PC-9 (cell line): ENCODE data around the gene KRTAP4-7. TPM values are rescaled to one million over a fixed set of nuclear protein-coding genes. Genes with fewer than 3 reads are reported as not detected.
"Not testable (repeated sequence)": the region's sequence is repeated elsewhere in the genome, so short reads cannot be mapped to it uniquely, and the experiment has no call there.

Experiments used
- BruUV-seq: library from RNA; stranded (reverse); fragments of 400-500 nt; replicated peaks from 2 replicates; lab custom pipeline; 2021; lab: Mats Ljungman, UMichigan
- CTCF ChIA-PET: fragments of 300-600 bp; sonication (Branson Sonifier 250); formaldehyde crosslinking; loops from one replicate; lab custom pipeline; 2022; ENCODE audit warnings: antibody characterized with exemption; lab: Charles Lee
- POLR2A ChIA-PET: fragments of 300-600 bp; sonication (Branson Sonifier 250); formaldehyde crosslinking; loops from one replicate; lab custom pipeline; 2022; ENCODE audit warnings: antibody characterized with exemption; ENCODE audit not compliant: unreplicated experiment; lab: Charles Lee
- DNase-seq, 2 experiments: peaks; one replicate each; pipeline versions ENCODE4 v3.0.0 to v3.0.0-alpha.2; 2015 to 2022; ENCODE audit warnings: mixed read lengths in 1 of 2
- H2AFZ ChIP-seq: fragments of 200-600 bp; sonication (generic); 2 replicates; pipeline ENCODE4 v1.8.1; 2017; ENCODE audit warnings: antibody characterized with exemption
- H3F3A ChIP-seq: fragments of 200-600 bp; sonication (generic); 2 replicates; pipeline ENCODE4 v1.8.1; 2017; ENCODE audit warnings: antibody characterized with exemption, mild to moderate bottlenecking, low read depth; ENCODE audit not compliant: insufficient read depth
- H3K27ac ChIP-seq: fragments of 200-600 bp; sonication (generic); 2 replicates; pipeline ENCODE4 v1.6.1; 2016; ENCODE audit warnings: mixed run types
- H3K27me3 ChIP-seq: fragments of 200-600 bp; sonication (generic); 2 replicates; pipeline ENCODE4 v1.6.1; 2016; ENCODE audit warnings: low read depth, mixed run types; ENCODE audit not compliant: insufficient read depth
- H3K36me3 ChIP-seq: fragments of 200-600 bp; sonication (generic); 2 replicates; pipeline ENCODE4 v1.6.1; 2016; ENCODE audit warnings: low read depth, mixed run types
- H3K4me1 ChIP-seq: fragments of 200-600 bp; sonication (generic); replicated peaks from 2 replicates; pipeline ENCODE4 v1.6.1; 2016; ENCODE audit warnings: mixed run types; ENCODE audit not compliant: insufficient read depth
- H3K4me2 ChIP-seq: fragments of 200-600 bp; sonication (generic); 2 replicates; pipeline ENCODE4 v1.6.1; 2017; ENCODE audit warnings: mixed run types
- H3K4me3 ChIP-seq: fragments of 200-600 bp; sonication (generic); 2 replicates; pipeline ENCODE4 v1.6.1; 2016; ENCODE audit warnings: mixed run types
- H3K79me2 ChIP-seq: fragments of 200-600 bp; sonication (generic); 2 replicates; pipeline ENCODE4 v1.6.1; 2017; ENCODE audit warnings: low read depth, mixed run types
- H3K9me2 ChIP-seq: fragments of 200-600 bp; sonication (generic); 2 replicates; pipeline ENCODE4 v1.8.1; 2017; ENCODE audit warnings: mild to moderate bottlenecking; ENCODE audit not compliant: insufficient read depth
- H3K9me3 ChIP-seq: fragments of 200-600 bp; sonication (generic); 2 replicates; pipeline ENCODE4 v1.8.1; 2016; ENCODE audit warnings: low read depth; ENCODE audit not compliant: insufficient read depth
- H4K20me1 ChIP-seq: fragments of 200-600 bp; sonication (generic); 2 replicates; pipeline ENCODE4 v1.8.1; 2017; ENCODE audit not compliant: insufficient read depth
- EZH2 ChIP-seq: fragments of 200-600 bp; sonication (generic); IDR thresholded peaks from 2 replicates; pipeline ENCODE4 v1.8.0; 2017; ENCODE audit warnings: antibody characterized with exemption, low read depth
- intact Hi-C: fragments of 100-400 bp; cut with micrococcal nuclease; formaldehyde crosslinking; loops from one replicate; pipeline ENCODE4 v1.10.0; 2022; ENCODE audit not compliant: unreplicated experiment
- total RNA-seq: library from RNA; stranded (reverse); gene quantifications from 2 replicates; pipeline ENCODE4 v1.2.3, GENCODE V29; 2021
- TF ChIP-seq, protein P1 (sequence below): fragments of 200-600 bp; sonication (generic); conservative IDR thresholded peaks from 2 replicates; pipeline ENCODE4 v1.6.1; 2017; ENCODE audit warnings: mixed run types, antibody characterized with exemption, mild to moderate bottlenecking, moderate library complexity

Gene KRTAP4-7
- total RNA-seq, 1 experiment from 2014 or later = not detected

DNA sequence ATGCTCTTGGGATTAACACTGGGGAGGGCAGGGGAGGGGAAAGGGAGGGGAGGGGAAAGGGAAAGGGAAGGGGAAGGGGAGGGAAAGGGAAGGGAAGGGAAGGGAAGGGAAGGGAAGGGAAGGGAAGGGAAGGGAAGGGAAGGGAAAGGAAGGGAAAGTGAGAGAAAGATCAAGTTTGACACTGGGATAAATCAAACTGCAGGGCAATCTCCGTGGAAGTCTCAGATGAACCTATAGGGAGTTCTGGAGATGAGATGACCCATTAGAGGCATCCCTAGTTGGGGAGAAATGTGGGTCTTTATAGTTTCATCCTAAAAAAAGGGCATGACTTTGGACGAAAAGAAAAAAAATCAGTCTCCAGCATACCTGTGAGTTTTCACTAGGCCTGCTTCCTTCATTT is 37.8 kb downstream of the KRTAP4-7 start:
- Histone ChIP-seq H3K4me2 (no peak overlapping the region), H2AFZ (no peak overlapping the region), H3K4me1 (no peaks in the 10 kb centered on the region; the same call in 1 of the 2 replicates), H3K4me3 (no peak overlapping the region), H3K9me3 (0 out of 2 replicates have a peak, but pooled peaks cover 3% of the 10 kb centered on the region), H3K27me3 (no peaks in the 10 kb centered on the region), H3K79me2 (no peaks in the 10 kb centered on the region), H3F3A (no peaks in the 10 kb centered on the region), H4K20me1 (no peaks in the 10 kb centered on the region), H3K36me3 (no peaks in the 10 kb centered on the region), H3K9me2 (no peaks in the 10 kb centered on the region), H3K27ac (no peak overlapping the region)
- ChIA-PET CTCF (no interaction called here), POLR2A (no interaction called here)
- no TSS peak for BruUV-seq
- TF ChIP-seq EZH2 = no peak
- TF ChIP-seq, protein P1, sequence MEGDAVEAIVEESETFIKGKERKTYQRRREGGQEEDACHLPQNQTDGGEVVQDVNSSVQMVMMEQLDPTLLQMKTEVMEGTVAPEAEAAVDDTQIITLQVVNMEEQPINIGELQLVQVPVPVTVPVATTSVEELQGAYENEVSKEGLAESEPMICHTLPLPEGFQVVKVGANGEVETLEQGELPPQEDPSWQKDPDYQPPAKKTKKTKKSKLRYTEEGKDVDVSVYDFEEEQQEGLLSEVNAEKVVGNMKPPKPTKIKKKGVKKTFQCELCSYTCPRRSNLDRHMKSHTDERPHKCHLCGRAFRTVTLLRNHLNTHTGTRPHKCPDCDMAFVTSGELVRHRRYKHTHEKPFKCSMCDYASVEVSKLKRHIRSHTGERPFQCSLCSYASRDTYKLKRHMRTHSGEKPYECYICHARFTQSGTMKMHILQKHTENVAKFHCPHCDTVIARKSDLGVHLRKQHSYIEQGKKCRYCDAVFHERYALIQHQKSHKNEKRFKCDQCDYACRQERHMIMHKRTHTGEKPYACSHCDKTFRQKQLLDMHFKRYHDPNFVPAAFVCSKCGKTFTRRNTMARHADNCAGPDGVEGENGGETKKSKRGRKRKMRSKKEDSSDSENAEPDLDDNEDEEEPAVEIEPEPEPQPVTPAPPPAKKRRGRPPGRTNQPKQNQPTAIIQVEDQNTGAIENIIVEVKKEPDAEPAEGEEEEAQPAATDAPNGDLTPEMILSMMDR = no peak
- intact Hi-C loops = no loop called here
- DNase-seq = no peak

- not testable (repeated sequence) for H3K4me2 ChIP-seq, BruUV-seq
These were observed 39.5 kb downstream of the KRTAP4-7 start for GRCh38 chr17:41123292-41123990.

DNA sequence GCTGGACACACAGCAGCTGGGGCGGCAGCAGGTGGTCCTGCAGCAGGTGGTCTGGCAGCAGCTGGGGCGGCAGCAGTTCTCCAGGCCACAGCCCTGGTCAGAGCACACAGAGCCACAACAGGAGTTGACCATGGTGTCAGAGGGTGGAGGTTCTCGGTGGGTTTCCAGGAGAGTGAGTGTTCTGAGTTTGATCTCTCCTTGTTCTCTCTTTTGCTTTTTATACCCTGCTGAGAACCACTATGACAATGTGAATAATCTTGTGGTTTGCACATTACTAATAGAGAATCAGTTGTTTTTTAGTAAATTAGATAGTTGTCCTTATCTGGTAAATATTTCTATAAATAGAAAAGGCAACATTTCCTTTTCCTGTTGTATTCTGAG is 40.0 kb downstream of the KRTAP4-7 start, which contains the start of gene KRTAP4-12:
Gene KRTAP4-12, minus strand, starts transcription at position 192 of the 381 bp plus-strand sequence. Its CDS starts 60 bp downstream, at position 132.
- H3K9me3 ChIP-seq, H3K79me2 ChIP-seq, H3K27ac ChIP-seq, CTCF ChIA-PET, H3F3A ChIP-seq, BruUV-seq, H3K9me2 ChIP-seq, H3K4me3 ChIP-seq, H3K4me1 ChIP-seq, H3K36me3 ChIP-seq, intact Hi-C loops, H3K27me3 ChIP-seq, H3K4me2 ChIP-seq, H2AFZ ChIP-seq, DNase-seq, H4K20me1 ChIP-seq: not testable (repeated sequence)
- POLR2A ChIA-PET = interaction anchor here (0.7 kb wide), 1 partner anchor 208 kb away, joined by 14 read pairs; no protein-coding TSS in a partner anchor

More at GRCh38 chr17:41123292-41123990, 39.5 kb downstream of the KRTAP4-7 start:
- H3K4me3 ChIP-seq, intact Hi-C loops, H3F3A ChIP-seq, H3K79me2 ChIP-seq, H3K27ac ChIP-seq, H2AFZ ChIP-seq, H3K9me2 ChIP-seq, CTCF ChIA-PET, H3K9me3 ChIP-seq, H3K4me1 ChIP-seq, H3K36me3 ChIP-seq, DNase-seq, H4K20me1 ChIP-seq, H3K27me3 ChIP-seq: not testable (repeated sequence)
- POLR2A ChIA-PET = interaction anchor here (0.7 kb wide), 1 partner anchor 207 kb away, joined by 14 read pairs; no protein-coding TSS in a partner anchor

GRCh38 chr17:41125064-41125463 is 41.1 kb downstream of the KRTAP4-7 start:
- TF ChIP-seq, protein P1 = no peak
- no peak for TF ChIP-seq EZH2
- Histone ChIP-seq H3K4me1 (no peaks in the 10 kb centered on the region; the same call in 1 of the 2 replicates), H3K4me3 (no peak overlapping the region), H3K36me3 (no peaks in the 10 kb centered on the region), H3F3A (no peaks in the 10 kb centered on the region), H2AFZ (no peak overlapping the region), H3K27me3 (no peaks in the 10 kb centered on the region), H3K79me2 (no peaks in the 10 kb centered on the region), H3K9me3 (0 out of 2 replicates have a peak, but pooled peaks cover 3% of the 10 kb centered on the region), H4K20me1 (no peaks in the 10 kb centered on the region), H3K27ac (no peak overlapping the region), H3K9me2 (no peaks in the 10 kb centered on the region), H3K4me2 (no peak overlapping the region)
- intact Hi-C loops = no loop called here
- DNase-seq = no peak
- ChIA-PET CTCF (no interaction called here), POLR2A (no interaction called here)
- BruUV-seq = no TSS peak
